Keratinocyte (primary cell): ENCODE results near the gene ENKD1. TPM values are rescaled to one million over a fixed set of nuclear protein-coding genes. Genes with fewer than 3 reads are reported as not detected.
A peak's percentile ranks its signal among the peaks of the same experiment; 100 is the strongest.

ENCODE experiments used
- DNase-seq: peaks from one replicate; pipeline ENCODE4 v3.0.0-alpha.2; 2011; ENCODE audit warnings: low read depth, missing footprints, low spot score
- FAIRE-seq: peaks from 2 replicates; lab custom pipeline; 2011; peaks lifted over from hg19 to GRCh38; lab: Jason Lieb, UNC
- H2AFZ ChIP-seq: 2 replicates; pipeline ENCODE4 v1.6.0; 2012; ENCODE audit warnings: low read length, control low read depth, inconsistent platforms; ENCODE audit not compliant: control insufficient read depth
- H3K27ac ChIP-seq: 2 replicates; pipeline ENCODE4 v1.5.1; 2011; ENCODE audit warnings: low read length; ENCODE audit not compliant: control insufficient read depth, insufficient read depth
- H3K27me3 ChIP-seq: 3 replicates; pipeline ENCODE4 v1.6.0; 2011; ENCODE audit warnings: low read length; ENCODE audit not compliant: control insufficient read depth, insufficient read depth; ENCODE audit errors: extremely low read depth
- H3K36me3 ChIP-seq, 2 experiments: 2 replicates in 1 of 2; 3 replicates in 1 of 2; pipeline ENCODE4 v1.5.1; 2011; ENCODE audit warnings: low read length in 2 of 2, mild to moderate bottlenecking in 1 of 2; ENCODE audit not compliant: control insufficient read depth in 2 of 2, insufficient read depth in 2 of 2; ENCODE audit errors: extremely low read depth in 1 of 2
- H3K4me1 ChIP-seq: 3 replicates; pipeline ENCODE4 v1.5.1; 2011; ENCODE audit warnings: low read length; ENCODE audit not compliant: control insufficient read depth, insufficient read depth; ENCODE audit errors: extremely low read depth
- H3K4me2 ChIP-seq: 3 replicates; pipeline ENCODE4 v1.6.0; 2011; ENCODE audit warnings: low read depth, low read length; ENCODE audit not compliant: control insufficient read depth, insufficient read depth; ENCODE audit errors: extremely low read depth
- H3K4me3 ChIP-seq, 3 experiments: fragments of 200-600 bp in 1 of 3; sonication (generic) in 1 of 3; 2 replicates in 2 of 3; 3 replicates in 1 of 3; pipeline ENCODE4 v1.5.1; 2011 to 2016; ENCODE audit warnings: low read length in 3 of 3, mild to moderate bottlenecking in 3 of 3, control low read depth in 2 of 3, inconsistent platforms in 1 of 3, low read depth in 1 of 3, mixed read lengths in 1 of 3, mixed run types in 1 of 3, moderate library complexity in 1 of 3; ENCODE audit not compliant: control insufficient read depth in 2 of 3, insufficient read depth in 2 of 3; ENCODE audit errors: extremely low read depth in 1 of 3
- H3K79me2 ChIP-seq: 2 replicates; pipeline ENCODE4 v1.6.0; 2012; ENCODE audit warnings: low read length; ENCODE audit not compliant: control insufficient read depth, insufficient read depth
- H3K9ac ChIP-seq: 3 replicates; pipeline ENCODE4 v1.6.0; 2011; ENCODE audit warnings: low read length; ENCODE audit not compliant: control insufficient read depth, insufficient read depth; ENCODE audit errors: extremely low read depth
- H3K9me1 ChIP-seq: 3 replicates; pipeline ENCODE4 v1.6.0; 2011; ENCODE audit warnings: low read length; ENCODE audit not compliant: control insufficient read depth, insufficient read depth; ENCODE audit errors: extremely low read depth
- H3K9me3 ChIP-seq: 2 replicates; pipeline ENCODE4 v1.5.1; 2012; ENCODE audit warnings: low read depth, low read length; ENCODE audit not compliant: control insufficient read depth
- H4K20me1 ChIP-seq: 3 replicates; pipeline ENCODE4 v1.6.0; 2011; ENCODE audit warnings: low read length; ENCODE audit not compliant: control insufficient read depth, insufficient read depth; ENCODE audit errors: extremely low read depth
- CTCF ChIP-seq, 3 experiments: IDR thresholded peaks in 1 of 3; conservative IDR thresholded peaks in 1 of 3; optimal IDR thresholded peaks in 1 of 3; 2 replicates in 2 of 3; 3 replicates in 1 of 3; pipeline versions ENCODE3 to v1.5.1; 2011; ENCODE audit warnings: low read length in 3 of 3, mild to moderate bottlenecking in 3 of 3, moderate library complexity in 2 of 3, control low read depth in 1 of 3, inconsistent platforms in 1 of 3; ENCODE audit not compliant: insufficient read depth in 2 of 3; ENCODE audit errors: extremely low read depth in 1 of 3
- EZH2 ChIP-seq: IDR thresholded peaks from one replicate; pipeline ENCODE4 v1.6.1; 2012; ENCODE audit warnings: inconsistent platforms, mild to moderate bottlenecking, low read length, moderate library complexity
- dilution Hi-C: fragments of 300-500 bp; cut with MboI; formaldehyde crosslinking; loops from one replicate; pipeline ENCODE4 v1.7.0; 2020; ENCODE audit warnings: low sequenced_read_pairs; ENCODE audit not compliant: extremely low pct_ligation_motif_present
- polyA plus RNA-seq, 5 experiments: library from polyadenylated mRNA; depleted of rRNA in 3 of 5; stranded (reverse) in 3 of 5; stranded (forward) in 1 of 5; unstranded in 1 of 5; fragments of >200 nt; gene quantifications; 1 replicate in 1 of 5; 2 replicates in 3 of 5; 3 replicates in 1 of 5; pipeline versions ENCODE4 v1.2.1 to v1.2.3, GENCODE V29; 2011 to 2012; ENCODE audit warnings: missing spikeins in 2 of 5, low read depth in 1 of 5, low replicate concordance in 1 of 5

The ENKD1 gene
- polyA plus RNA-seq, 1 donor (not counting 4 experiments of a cell fraction or from before 2014, with no cell fraction given), result 4.4 TPM

GRCh38 chr16:67652578-67653127 is 13.9 kb downstream of the ENKD1 start:
- no peaks in the 10 kb centered on the region for H3K36me3 ChIP-seq
- no peaks in the 10 kb centered on the region for H3K79me2 ChIP-seq
- H3K27ac ChIP-seq, result no peak overlapping the region
- peaks cover 74% of the 10 kb centered on the region for H3K27me3 ChIP-seq
- no peaks in the 10 kb centered on the region for H3K9me3 ChIP-seq
- no peak overlapping the region for H3K4me3 ChIP-seq
- no peaks in the 10 kb centered on the region for H3K9me1 ChIP-seq
- H2AFZ ChIP-seq, result no peak overlapping the region
- DNase-seq (no peak), FAIRE-seq (no peak)
- H3K9ac ChIP-seq, result no peak overlapping the region
- dilution Hi-C loops, result no loop called here
- TF ChIP-seq CTCF (optimal IDR thresholded peaks at IDR 0.05 in 1 of 3, IDR thresholded peaks at IDR 0.05 in 1 of 3, conservative IDR thresholded peaks at IDR 0.05 in 1 of 3; ENCODE audit: extremely low read depth in 1 of 3, insufficient read depth in 2 of 3, low read length in 3 of 3), result no peak
- no peak for TF ChIP-seq EZH2
- H3K4me1 ChIP-seq, result no peaks in the 10 kb centered on the region
- peak overlapping the region; percentile 62 for H3K4me2 ChIP-seq
- H4K20me1 ChIP-seq, result peaks cover 2% of the 10 kb centered on the region

- no peak for FAIRE-seq
- Histone ChIP-seq H3K4me1 (no peaks in the 10 kb centered on the region), H3K36me3 (no peaks in the 10 kb centered on the region), H3K27me3 (peaks cover 81% of the 10 kb centered on the region), H3K9ac (no peak overlapping the region), H4K20me1 (peaks cover 2% of the 10 kb centered on the region), H3K9me1 (no peaks in the 10 kb centered on the region), H3K4me3 (no peak overlapping the region), H3K79me2 (no peaks in the 10 kb centered on the region), H2AFZ (no peak overlapping the region), H3K27ac (no peak overlapping the region), H3K4me2 (no peak overlapping the region), H3K9me3 (no peaks in the 10 kb centered on the region)
- no peak for DNase-seq
- dilution Hi-C loops, result no loop called here
- no peak for TF ChIP-seq CTCF (optimal IDR thresholded peaks at IDR 0.05 in 1 of 3, IDR thresholded peaks at IDR 0.05 in 1 of 3, conservative IDR thresholded peaks at IDR 0.05 in 1 of 3; ENCODE audit: extremely low read depth in 1 of 3, insufficient read depth in 2 of 3, low read length in 3 of 3)
- TF ChIP-seq EZH2, result no peak
These were observed 14.7 kb downstream of the ENKD1 start for GRCh38 chr16:67651847-67652246.
